HG02623 (cell line): ENCODE data around the gene TRIM27.
"Not testable (repeated sequence)": the region's sequence is repeated elsewhere in the genome, so short reads cannot be mapped to it uniquely, and the experiment has no call there.

Source experiments
- ATAC-seq: cut with Tn5 transposase; IDR thresholded peaks from one replicate; pipeline ENCODE4 v1.9.1; 2021; ENCODE audit warnings: moderate library complexity; ENCODE audit not compliant: unreplicated experiment

The TRIM27 gene

GRCh38 chr6:28897369-28897745 is 26.4 kb downstream of the TRIM27 start:
- ATAC-seq: no peak

GRCh38 chr6:28896505-28897368 is 27.0 kb downstream of the TRIM27 start:
- ATAC-seq: no peak

GRCh38 chr6:28895131-28895812 is 28.5 kb downstream of the TRIM27 start:
- ATAC-seq: peak; percentile 59

GRCh38 chr6:28893172-28893799 is 30.5 kb downstream of the TRIM27 start:
- ATAC-seq: no peak

GRCh38 chr6:28892525-28892924 is 31.3 kb downstream of the TRIM27 start:
- no peak for ATAC-seq

- ATAC-seq: no peak
Observed at GRCh38 chr6:28887796-28888496, 35.8 kb downstream of the TRIM27 start.

- no peak for ATAC-seq
Observed at GRCh38 chr6:28886079-28886439, 37.7 kb downstream of the TRIM27 start.

GRCh38 chr6:28884423-28885131 is 39.2 kb downstream of the TRIM27 start:
- ATAC-seq: no peak

- no peak for ATAC-seq
Observed at GRCh38 chr6:28880894-28881780, 42.6 kb downstream of the TRIM27 start.

GRCh38 chr6:28880519-28880893 is 43.3 kb downstream of the TRIM27 start:
- no peak for ATAC-seq

GRCh38 chr6:28876710-28877109 is 47.1 kb downstream of the TRIM27 start:
- ATAC-seq: no peak

GRCh38 chr6:28875191-28875747 is 48.5 kb downstream of the TRIM27 start:
- no peak for ATAC-seq

GRCh38 chr6:28872157-28872817 is 51.5 kb downstream of the TRIM27 start:
- not testable (repeated sequence) for ATAC-seq

- no peak for ATAC-seq
Observed at GRCh38 chr6:28871335-28872156, 52.2 kb downstream of the TRIM27 start.

GRCh38 chr6:28868873-28869272 is 54.9 kb downstream of the TRIM27 start:
- ATAC-seq: no peak

GRCh38 chr6:28867086-28867409 is 56.7 kb downstream of the TRIM27 start:
- no peak for ATAC-seq

- ATAC-seq: peak; percentile 47
Observed at GRCh38 chr6:28866205-28867085, 57.3 kb downstream of the TRIM27 start.
